IMR-90 (cell line): ENCODE results near the gene C5orf15. TPM values are rescaled to one million over a fixed set of nuclear protein-coding genes. Genes with fewer than 3 reads are reported as not detected.

ENCODE experiments used
- ATAC-seq: fragments of 200-7000 bp; cut with Tn5 transposase; 2 replicates; pipeline ENCODE4 v1.9.1; 2020; ENCODE audit warnings: low read depth, mild to moderate bottlenecking, moderate library complexity
- BruUV-seq: library from RNA; stranded (reverse); fragments of 400-500 nt; replicated peaks from 2 replicates; lab custom pipeline; 2021; lab: Mats Ljungman, UMichigan
- CTCF ChIA-PET: fragments of 300-600 bp; formaldehyde crosslinking; extraction: SDS; loops from one replicate; lab custom pipeline; 2021; ENCODE audit warnings: antibody characterized with exemption; lab: Yijun Ruan, JAX
- POLR2A ChIA-PET: fragments of 300-600 bp; sonication (Branson Sonifier 250); formaldehyde crosslinking; loops from one replicate; lab custom pipeline; 2022; ENCODE audit warnings: antibody characterized with exemption; ENCODE audit not compliant: unreplicated experiment; lab: Charles Lee
- DNase-seq: peaks from one replicate; pipeline ENCODE4 v3.0.0; 2013
- H2AFZ ChIP-seq: replicated peaks from 2 replicates; pipeline ENCODE3; 2013; ENCODE audit warnings: low read length, mild to moderate bottlenecking; ENCODE audit not compliant: poor library complexity
- H2AK5ac ChIP-seq: 2 replicates; pipeline ENCODE4 v1.6.1; 2013; ENCODE audit warnings: low read depth, low read length, inconsistent platforms
- H2AK9ac ChIP-seq: replicated peaks from 2 replicates; pipeline ENCODE3; 2013; ENCODE audit warnings: mild to moderate bottlenecking, low read depth, low read length, moderate library complexity; ENCODE audit not compliant: poor library complexity
- H2BK120ac ChIP-seq: 2 replicates; pipeline ENCODE4 v1.6.1; 2013; ENCODE audit warnings: low read depth, low read length, inconsistent platforms
- H2BK15ac ChIP-seq: 3 replicates; pipeline ENCODE4 v1.6.1; 2013; ENCODE audit warnings: low read depth, low read length, inconsistent platforms
- H2BK20ac ChIP-seq: 2 replicates; pipeline ENCODE4 v1.6.1; 2013; ENCODE audit warnings: low read depth, mild to moderate bottlenecking, inconsistent platforms, low read length, moderate library complexity
- H2BK5ac ChIP-seq: 2 replicates; pipeline ENCODE4 v1.6.1; 2013; ENCODE audit warnings: mild to moderate bottlenecking, low read depth, low read length, inconsistent platforms; ENCODE audit not compliant: poor library complexity, severe bottlenecking
- H3K14ac ChIP-seq: replicated peaks from 2 replicates; pipeline ENCODE4 v1.6.1; 2013; ENCODE audit warnings: low read depth, low read length, inconsistent platforms
- H3K18ac ChIP-seq: 2 replicates; pipeline ENCODE4 v1.6.1; 2013; ENCODE audit warnings: low read depth, low read length, control low read depth
- H3K23ac ChIP-seq: 2 replicates; pipeline ENCODE4 v1.6.1; 2013; ENCODE audit warnings: low read depth, low read length, inconsistent platforms
- H3K27ac ChIP-seq: 2 replicates; pipeline ENCODE4 v1.5.1; 2013; ENCODE audit warnings: mild to moderate bottlenecking, control low read depth, low read length; ENCODE audit not compliant: insufficient read depth
- H3K27me3 ChIP-seq: 2 replicates; pipeline ENCODE4 v1.6.1; 2013; ENCODE audit warnings: low read length; ENCODE audit not compliant: control insufficient read depth, insufficient read depth
- H3K36me3 ChIP-seq: 2 replicates; pipeline ENCODE4 v1.6.1; 2013; ENCODE audit warnings: low read length, mixed read lengths; ENCODE audit not compliant: control insufficient read depth, insufficient read depth
- H3K4ac ChIP-seq: 2 replicates; pipeline ENCODE4 v1.6.1; 2013; ENCODE audit warnings: low read depth, low read length, inconsistent platforms
- H3K4me1 ChIP-seq: 2 replicates; pipeline ENCODE4 v1.6.1; 2013; ENCODE audit warnings: low read length, mixed read lengths; ENCODE audit not compliant: control insufficient read depth, insufficient read depth
- H3K4me2 ChIP-seq: 2 replicates; pipeline ENCODE4 v1.6.1; 2013; ENCODE audit warnings: low read depth, mild to moderate bottlenecking, control low read depth, low read length, moderate library complexity
- H3K4me3 ChIP-seq: 2 replicates; pipeline ENCODE4 v1.5.1; 2013; ENCODE audit warnings: low read depth, mild to moderate bottlenecking, control low read depth, low read length, moderate library complexity; ENCODE audit not compliant: insufficient read depth
- H3K56ac ChIP-seq: 2 replicates; pipeline ENCODE4 v1.6.1; 2013; ENCODE audit warnings: low read length, inconsistent platforms; ENCODE audit not compliant: insufficient read depth; ENCODE audit errors: extremely low read depth
- H3K79me1 ChIP-seq, 2 experiments: 2 replicates each; pipeline ENCODE4 v1.6.1; 2013; ENCODE audit warnings: low read length in 2 of 2, inconsistent platforms in 1 of 2, low read depth in 1 of 2
- H3K9ac ChIP-seq: 2 replicates; pipeline ENCODE4 v1.6.1; 2013; ENCODE audit warnings: low read depth, low read length, control low read depth
- H3K9me1 ChIP-seq: 2 replicates; pipeline ENCODE4 v1.6.1; 2013; ENCODE audit warnings: low read length, inconsistent platforms; ENCODE audit not compliant: insufficient read depth
- H3K9me3 ChIP-seq: 2 replicates; pipeline ENCODE4 v1.6.1; 2013; ENCODE audit warnings: low read length; ENCODE audit not compliant: control insufficient read depth, insufficient read depth
- H4K20me1 ChIP-seq: 2 replicates; pipeline ENCODE4 v1.6.1; 2013; ENCODE audit warnings: low read length, inconsistent platforms; ENCODE audit not compliant: insufficient read depth
- H4K5ac ChIP-seq: 2 replicates; pipeline ENCODE4 v1.6.1; 2013; ENCODE audit warnings: mild to moderate bottlenecking, low read depth, low read length, control low read depth
- H4K8ac ChIP-seq, 2 experiments: 2 replicates each; pipeline ENCODE4 v1.6.1; 2013; ENCODE audit warnings: low read depth in 2 of 2, low read length in 2 of 2, control low read depth in 1 of 2, inconsistent platforms in 1 of 2
- H4K91ac ChIP-seq: 2 replicates; pipeline ENCODE4 v1.6.1; 2013; ENCODE audit warnings: low read depth, low read length, inconsistent platforms; ENCODE audit not compliant: insufficient read depth
- MAFK ChIP-seq: IDR thresholded peaks from 2 replicates; pipeline ENCODE4 v1.6.1; 2012; ENCODE audit warnings: low read depth, low read length, improper control_type of control experiment
- MAZ ChIP-seq: IDR thresholded peaks from 2 replicates; pipeline ENCODE4 v1.6.1; 2012; ENCODE audit warnings: low read depth, mild to moderate bottlenecking, low read length, improper control_type of control experiment, moderate library complexity, borderline replicate concordance
- NFE2L2 ChIP-seq: fragments of 150-350 bp; IDR thresholded peaks from 2 replicates; pipeline ENCODE4 v1.6.1; 2016; ENCODE audit warnings: low read depth, mild to moderate bottlenecking, low read length
- RAD21 ChIP-seq: IDR thresholded peaks from 2 replicates; pipeline ENCODE4 v1.6.1; 2012; ENCODE audit warnings: low read length, improper control_type of control experiment
- RFX5 ChIP-seq: IDR thresholded peaks from 2 replicates; pipeline ENCODE4 v1.8.0; 2012; ENCODE audit warnings: low read depth, mild to moderate bottlenecking, low read length, moderate library complexity
- WGBS, 2 experiments: methylation state at CpG; one replicate each; pipeline versions ENCODE4 v1.1.5 to v1.1.7; 2013; ENCODE audit warnings: missing lambda C conversion rate in 2 of 2; ENCODE audit not compliant: insufficient read length in 1 of 2; ENCODE audit errors: extremely low coverage in 2 of 2; 5-methylcytosine and 5-hydroxymethylcytosine counted together
- dilution Hi-C: fragments of 300-500 bp; cut with HindIII; formaldehyde crosslinking; loops from one replicate; pipeline ENCODE4 v1.14.3; 2018; ENCODE audit warnings: low sequenced_read_pairs; ENCODE audit not compliant: unreplicated experiment
- in situ Hi-C: fragments of 300-500 bp; cut with MboI; formaldehyde crosslinking; loops from 3 replicates; pipeline ENCODE4 v1.14.3; 2019; ENCODE audit warnings: low sequenced_read_pairs, inconsistent platforms, mixed read lengths
- intact Hi-C: fragments of 100-400 bp; cut with micrococcal nuclease; formaldehyde crosslinking; loops from 2 replicates; pipeline ENCODE4 v1.10.0; 2022
- polyA plus RNA-seq, 3 experiments: library from polyadenylated mRNA; depleted of rRNA; stranded (reverse); fragments of >200 nt; gene quantifications; 2 replicates each; pipeline ENCODE4 v1.2.3, GENCODE V29; 2012; ENCODE audit warnings: low replicate concordance in 1 of 3
- total RNA-seq: library from RNA; depleted of rRNA; stranded (reverse); fragments of >200 nt; gene quantifications from 2 replicates; pipeline ENCODE4 v1.2.3, GENCODE V29; 2012
- TF ChIP-seq, protein P1 (sequence below): fragments of 150-350 bp; IDR thresholded peaks from 2 replicates; pipeline ENCODE4 v1.6.1; 2017; ENCODE audit warnings: mild to moderate bottlenecking, antibody characterized with exemption, low read length, low read depth

The C5orf15 gene
- total and polyA plus RNA-seq, 2 of the 4 experiments (the other 2 are of a cell fraction): 35.1 to 73.5 TPM

DNA sequence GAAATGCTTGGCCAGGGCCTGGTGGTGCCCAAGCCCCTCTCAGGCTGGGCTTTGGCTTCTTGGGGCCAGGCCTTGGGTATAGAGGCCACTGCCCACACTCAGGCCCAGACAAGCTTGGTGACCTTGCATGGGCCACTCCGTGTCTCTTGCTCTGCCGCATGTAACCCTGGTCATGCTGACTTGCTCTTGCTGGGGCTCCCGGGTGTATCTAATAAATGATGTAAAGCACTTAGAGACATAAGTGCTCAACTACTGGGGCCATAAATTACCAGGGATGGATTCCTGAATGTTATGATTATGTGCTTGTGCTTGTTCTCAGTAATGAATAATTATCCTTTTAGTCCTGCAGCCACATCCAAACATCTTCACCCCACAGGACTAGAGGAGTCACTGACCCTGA lies 54.0 kb downstream of the C5orf15 start:
- DNase-seq: no peak
- H2AK9ac ChIP-seq: no peak overlapping the region
- H3K4me2 ChIP-seq: no peak overlapping the region
- 66% methylated on average over 2 of the region's 3 CpGs; no CpG with 5 or more reads in 1 of the 2 experiments for WGBS, 2 experiments
- H3K23ac ChIP-seq: no peak overlapping the region
- H2BK15ac ChIP-seq: no peak overlapping the region
- dilution Hi-C loops (no loop called here), in situ Hi-C loops (no loop called here), intact Hi-C loops (no loop called here)
- H4K91ac ChIP-seq: no peak overlapping the region
- H3K18ac ChIP-seq: no peak overlapping the region
- no peaks in the 10 kb centered on the region for H3K79me1 ChIP-seq
- TF ChIP-seq, protein P1, sequence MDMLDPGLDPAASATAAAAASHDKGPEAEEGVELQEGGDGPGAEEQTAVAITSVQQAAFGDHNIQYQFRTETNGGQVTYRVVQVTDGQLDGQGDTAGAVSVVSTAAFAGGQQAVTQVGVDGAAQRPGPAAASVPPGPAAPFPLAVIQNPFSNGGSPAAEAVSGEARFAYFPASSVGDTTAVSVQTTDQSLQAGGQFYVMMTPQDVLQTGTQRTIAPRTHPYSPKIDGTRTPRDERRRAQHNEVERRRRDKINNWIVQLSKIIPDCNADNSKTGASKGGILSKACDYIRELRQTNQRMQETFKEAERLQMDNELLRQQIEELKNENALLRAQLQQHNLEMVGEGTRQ: no peak
- no peak for TF ChIP-seq RAD21
- TF ChIP-seq MAFK: no peak
- TF ChIP-seq MAZ: no peak
- no peak for TF ChIP-seq RFX5
- no peak for TF ChIP-seq NFE2L2
- H2BK20ac ChIP-seq: no peak overlapping the region
- no peak overlapping the region for H3K14ac ChIP-seq
- BruUV-seq: no TSS peak
- no peak for ATAC-seq
- no peak overlapping the region for H4K8ac ChIP-seq
- H3K27ac ChIP-seq: no peak overlapping the region
- 0 out of 2 replicates have a peak, but pooled peaks cover 3% of the 10 kb centered on the region for H3K9me1 ChIP-seq
- no peak overlapping the region for H3K4me3 ChIP-seq
- no peak overlapping the region for H2AK5ac ChIP-seq
- H2AFZ ChIP-seq: peak overlapping the region; percentile 30
- ChIA-PET POLR2A (no interaction called here), CTCF (no interaction called here)
- peaks cover 51% of the 10 kb centered on the region for H3K27me3 ChIP-seq
- no peaks in the 10 kb centered on the region for H3K36me3 ChIP-seq
- H3K4ac ChIP-seq: no peak overlapping the region
- H2BK120ac ChIP-seq: no peak overlapping the region
- no peak overlapping the region for H3K56ac ChIP-seq
- no peak overlapping the region for H3K9ac ChIP-seq
- H2BK5ac ChIP-seq: no peak overlapping the region
- H4K20me1 ChIP-seq: no peaks in the 10 kb centered on the region
- no peaks in the 10 kb centered on the region for H3K4me1 ChIP-seq
- H4K5ac ChIP-seq: no peak overlapping the region
- H3K9me3 ChIP-seq: no peaks in the 10 kb centered on the region
